ENCODE data around the gene PPP1R15B. TPM values are rescaled to one million over a fixed set of nuclear protein-coding genes. Genes with fewer than 3 reads are reported as not detected.

PPP1R15B gene
- total RNA-seq (2022; extraction: Qiagen RNA extraction) = 25.9 to 41.1 TPM (median 27.6 TPM) in 5 replicates

GRCh38 chr1:204411451-204412204 lies at the start of gene PPP1R15B:
PPP1R15B (minus strand) TSS chr1:204411817; CDS start chr1:204411411, 406 bp downstream.

GRCh38 chr1:204359474-204360255 lies 52.0 kb downstream of the PPP1R15B start, which contains the start of gene PLEKHA6:
PLEKHA6 (minus strand) TSS chr1:204359929; CDS start chr1:204273727, 86,202 bp downstream.

Other genes starting within 250 kb of the PPP1R15B start
- 0.07 to 0.09 TPM in 2 of 5 replicates, not detected in the others for gene REN, start 245.5 kb downstream of the PPP1R15B start, total RNA-seq (2022; extraction: Qiagen RNA extraction)
- gene KISS1, start 215.3 kb downstream of the PPP1R15B start, total RNA-seq (2022; extraction: Qiagen RNA extraction) = 0.24 to 0.97 TPM (median 0.43 TPM) in 5 replicates
- gene GOLT1A, start 197.8 kb downstream of the PPP1R15B start, total RNA-seq (2022; extraction: Qiagen RNA extraction) = 3.2 to 6.6 TPM (median 4.6 TPM) in 5 replicates
- gene PLEKHA6, start 51.9 kb downstream of the PPP1R15B start, total RNA-seq (2022; extraction: Qiagen RNA extraction) = 26.4 to 36.3 TPM (median 33.2 TPM) in 5 replicates
- gene PIK3C2B, start 83.0 kb upstream of the PPP1R15B start, total RNA-seq (2022; extraction: Qiagen RNA extraction) = 5.6 to 8.6 TPM (median 6.9 TPM) in 5 replicates
- gene MDM4, start 104.6 kb upstream of the PPP1R15B start, total RNA-seq (2022; extraction: Qiagen RNA extraction) = 3.7 to 5.4 TPM (median 5.0 TPM) in 5 replicates